ENCODE results near the gene TMEM59L. TPM values are rescaled to one million over a fixed set of nuclear protein-coding genes. Genes with fewer than 3 reads are reported as not detected.

Gene TMEM59L
- total RNA-seq, 1 experiment from 2014 or later = 2.4 TPM

- ATAC-seq (no peak), DNase-seq (ENCODE audit: low read depth, low spot score) (no peak)
- in situ Hi-C loops (cut with HindIII; ENCODE audit: low pct_unique_long_range_greater_than_20kb, low sequenced_read_pairs) (no loop called here), intact Hi-C loops (cut with micrococcal nuclease; ENCODE audit: unreplicated experiment) (no loop called here)
- Histone ChIP-seq H3K27ac (ENCODE audit: low read length) (peak within 1 kb of the TSS; percentile 61), H3K4me3 (ENCODE audit: low read depth in 2 of 2, low read length in 2 of 2) (peak within 1 kb of the TSS; percentile 68 to 69), H3K27me3 (ENCODE audit: control insufficient read depth, insufficient read depth, low read length) (no peaks in the 10 kb centered on the region), H3K4me1 (ENCODE audit: control insufficient read depth, insufficient read depth, low read length) (no peaks in the 10 kb centered on the region), H3K9me3 (ENCODE audit: control insufficient read depth, insufficient read depth, low read depth, low read length) (no peaks in the 10 kb centered on the region), H3K36me3 (ENCODE audit: control insufficient read depth, insufficient read depth, low read length) (no peaks in the 10 kb centered on the region)
- CTCF ChIA-PET = no interaction called here
- TF ChIP-seq POLR2AphosphoS5 (IDR thresholded peaks at IDR 0.05; ENCODE audit: low read depth, low read length) (no peak), REST (IDR thresholded peaks at IDR 0.05; ENCODE audit: insufficient read depth in 1 of 2, low read depth in 2 of 2, low read length in 1 of 2) (no peak), SIN3A (IDR thresholded peaks at IDR 0.05; ENCODE audit: borderline replicate concordance, insufficient read depth, low read depth, low read length) (no peak), CTCF (IDR thresholded peaks at IDR 0.05) (no peak), TCF7L2 (IDR thresholded peaks at IDR 0.05; ENCODE audit: low read depth, low read length) (no peak)
- no TSS peak for BruUV-seq (replicated peaks)
- POLR2A ChIA-PET = no interaction called here
These were observed 24.4 kb downstream of the TMEM59L start, which contains the start of gene KLHL26 for GRCh38 chr19:18636969-18637629. Gene KLHL26 (plus strand): TSS chr19:18637028. CDS start chr19:18637055, 27 bp downstream.

- CTCF ChIA-PET = no interaction called here
- no peaks in the 10 kb centered on the region for H3K9me3 ChIP-seq (ENCODE audit: control insufficient read depth, insufficient read depth, low read depth, low read length)
These were observed 25.3 kb downstream of the TMEM59L start for GRCh38 chr19:18637673-18638630.

More at GRCh38 chr19:18637673-18638630, 25.3 kb downstream of the TMEM59L start:
- H3K4me1 ChIP-seq (ENCODE audit: control insufficient read depth, insufficient read depth, low read length) = no peaks in the 10 kb centered on the region
- no peaks in the 10 kb centered on the region for H3K27me3 ChIP-seq (ENCODE audit: control insufficient read depth, insufficient read depth, low read length)
- POLR2A ChIA-PET = no interaction called here
- in situ Hi-C loops (cut with HindIII; ENCODE audit: low pct_unique_long_range_greater_than_20kb, low sequenced_read_pairs) (no loop called here), intact Hi-C loops (cut with micrococcal nuclease; ENCODE audit: unreplicated experiment) (no loop called here)
- no peak for TF ChIP-seq TCF7L2 (IDR thresholded peaks at IDR 0.05; ENCODE audit: low read depth, low read length)
- no peak for TF ChIP-seq CTCF (IDR thresholded peaks at IDR 0.05)
- no peak for TF ChIP-seq SIN3A (IDR thresholded peaks at IDR 0.05; ENCODE audit: borderline replicate concordance, insufficient read depth, low read depth, low read length)
- no peak for TF ChIP-seq POLR2AphosphoS5 (IDR thresholded peaks at IDR 0.05; ENCODE audit: low read depth, low read length)
- TF ChIP-seq REST (IDR thresholded peaks at IDR 0.05; ENCODE audit: insufficient read depth in 1 of 2, low read depth in 2 of 2, low read length in 1 of 2) = no peak
- H3K27ac ChIP-seq (ENCODE audit: low read length) = no peak overlapping the region
- ATAC-seq = no peak
- H3K36me3 ChIP-seq (ENCODE audit: control insufficient read depth, insufficient read depth, low read length) = no peaks in the 10 kb centered on the region
- no TSS peak for BruUV-seq (replicated peaks)
- no peak for DNase-seq (ENCODE audit: low read depth, low spot score)
- peak overlapping the region; percentile 68 to 69 for H3K4me3 ChIP-seq (ENCODE audit: low read depth in 2 of 2, low read length in 2 of 2)

Data from Panc1 (cell line).